Right ventricle myocardium superior (tissue), 1 donor: Measurements from ENCODE around the gene PPA1. TPM values are rescaled to one million over a fixed set of nuclear protein-coding genes. Genes with fewer than 3 reads are reported as not detected.

Experiments
- ATAC-seq: fragments of 200-7000 bp; cut with Tn5 transposase; one replicate; pipeline ENCODE4 v1.9.1; 2020; ENCODE audit warnings: mild to moderate bottlenecking; ENCODE audit not compliant: poor library complexity
- DNase-seq: peaks from one replicate; pipeline ENCODE4 v3.0.0-alpha.2; 2020
- intact Hi-C: fragments of 100-400 bp; cut with DNase I; formaldehyde crosslinking; loops from one replicate; pipeline ENCODE4 v1.11.2; 2022
- long read RNA-seq: library from polyadenylated mRNA; unstranded; transcript quantifications from one replicate; pipeline ENCODE4 v2.0.0, GENCODE V29; 2021
- total RNA-seq: library from RNA; stranded (reverse); fragmentation: NEBNext Ultra II Directional; extraction: Animal tissue kit (Norgen Biotek cat#: 25700); gene quantifications from one replicate; pipeline ENCODE4 v1.2.1, GENCODE V29; 2021
- donor health status: DM: no; HTN: yes; CAD: no; lungs with severe emphysema.

PPA1 gene
- 96.6 TPM for total RNA-seq
- long read RNA-seq, transcript PPA1-202 (11 exons, 1,295 nt) = major isoform, 129 of 133 reads
- long read RNA-seq, partial matches to known transcripts = 0 of 133 reads
- long read RNA-seq, other reads (novel, unspliced or antisense) = 4 of 133 reads

DNA sequence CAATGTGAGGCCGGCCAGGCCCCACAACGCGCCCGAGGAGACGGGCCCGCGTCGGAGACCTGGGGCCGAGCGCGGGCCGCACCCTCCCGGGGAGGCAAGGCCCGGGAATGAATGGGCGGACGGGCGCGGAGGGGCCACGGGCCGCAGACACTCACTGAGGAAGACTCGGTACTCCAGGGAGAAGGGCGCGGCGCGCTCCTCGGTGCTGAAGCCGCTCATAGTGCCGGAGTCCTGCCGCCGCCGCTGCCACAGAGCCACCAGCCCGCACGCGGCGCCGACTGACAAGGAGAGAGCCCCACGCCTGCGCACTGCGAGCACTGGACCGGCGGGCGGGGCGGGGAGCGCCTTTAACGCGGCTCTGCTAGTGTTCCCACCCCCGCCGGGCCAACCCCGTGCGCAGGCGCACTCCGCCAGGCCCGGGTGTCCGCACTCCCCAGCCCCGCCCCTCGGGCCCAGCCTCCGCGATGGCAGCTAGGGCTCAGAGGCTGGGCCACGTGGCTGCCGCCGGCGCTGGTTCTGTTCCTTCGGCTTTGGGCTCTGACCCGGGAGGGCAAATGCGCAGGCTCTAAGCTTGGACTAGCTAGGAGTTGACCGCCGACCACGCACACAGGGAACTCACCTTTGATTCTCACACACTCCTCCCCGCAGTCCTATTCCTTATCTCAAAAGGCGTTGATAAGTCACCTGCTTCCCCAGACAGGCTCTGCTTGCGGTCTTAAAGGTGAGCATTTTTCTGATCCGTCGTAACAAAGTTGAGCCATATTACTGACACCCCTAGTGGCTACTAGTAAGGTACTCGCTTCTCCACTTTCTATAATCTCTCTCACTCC, at the start of gene PPA1:
PPA1 (minus strand) TSS at position 321 of the 830 bp plus-strand sequence; CDS start at position 219, 102 bp downstream.
- intact Hi-C loops = no loop called here
- peak; percentile 100 for DNase-seq
- ATAC-seq = peak; percentile 99

DNA sequence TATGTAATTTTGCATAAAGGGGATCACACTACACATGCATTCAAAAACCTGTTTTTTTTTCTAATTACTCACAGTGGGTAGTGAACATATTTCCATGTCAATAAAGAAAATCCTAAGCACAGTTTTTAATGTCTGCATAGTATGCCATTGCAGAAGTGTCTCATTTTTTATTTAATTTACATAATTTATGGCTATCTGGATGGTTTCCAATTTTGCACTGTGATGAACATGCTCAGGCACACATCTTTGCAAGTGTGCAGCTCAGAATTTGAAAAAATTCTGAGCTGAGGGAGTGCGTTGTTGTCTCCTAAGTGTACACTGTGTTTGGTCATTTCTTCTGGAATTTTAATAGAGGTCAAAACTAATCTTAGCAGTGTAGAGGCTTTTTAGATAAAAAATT, 48.4 kb upstream of the PPA1 start:
- DNase-seq (no peak), ATAC-seq (no peak)
- intact Hi-C loops = no loop called here

DNA sequence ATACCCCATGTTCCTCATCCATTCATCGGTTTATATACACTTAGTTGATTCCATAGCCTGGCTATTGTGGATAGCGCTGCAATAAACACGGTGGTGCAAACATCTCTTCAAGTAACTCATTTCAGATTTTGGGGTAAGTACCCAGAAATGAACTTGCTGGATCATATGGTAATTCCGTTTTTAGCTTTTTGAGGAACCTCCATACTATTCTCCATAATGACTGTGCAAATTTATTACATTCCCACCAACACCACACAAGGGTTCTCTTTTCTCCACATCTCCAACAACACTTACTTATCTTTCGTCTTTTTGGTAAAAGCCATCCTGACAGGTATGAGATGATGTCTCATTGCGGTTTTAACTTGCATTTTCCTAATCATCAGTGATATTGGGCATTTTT, 46.9 kb upstream of the PPA1 start:
- no peak for DNase-seq
- ATAC-seq = no peak
- intact Hi-C loops = no loop called here

DNA sequence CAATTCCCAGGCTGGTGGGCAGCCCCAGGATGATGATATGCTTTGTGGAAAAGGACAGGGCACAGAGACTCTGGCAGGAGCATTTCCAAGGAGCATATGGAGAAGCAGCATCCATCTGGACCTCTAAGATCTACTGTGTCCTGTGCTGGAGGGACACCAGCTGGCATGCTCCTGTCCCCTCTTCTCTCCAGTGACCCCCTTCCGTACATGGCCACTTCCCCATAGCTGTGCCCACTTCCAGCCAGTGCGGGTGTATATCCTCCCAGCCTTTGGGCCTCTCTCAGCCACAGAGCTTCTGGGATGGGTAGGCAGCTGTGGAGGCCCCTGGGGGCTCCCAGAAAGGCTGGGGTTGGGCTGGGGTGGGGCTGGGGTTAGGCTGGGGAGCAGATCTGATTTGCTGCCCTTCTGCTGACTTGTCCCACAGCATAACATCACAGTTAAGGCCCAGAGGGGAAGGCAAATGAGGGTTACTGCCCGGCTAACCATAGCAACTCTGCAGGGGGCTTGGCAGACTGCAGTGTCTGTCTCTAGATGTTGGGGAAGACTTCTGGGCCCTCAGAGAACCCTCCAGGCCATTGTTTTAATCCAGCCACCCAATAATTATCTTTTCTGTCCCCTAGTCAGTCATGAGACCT, 44.3 kb upstream of the PPA1 start:
- ATAC-seq (no peak), DNase-seq (no peak)
- intact Hi-C loops = no loop called here

DNA sequence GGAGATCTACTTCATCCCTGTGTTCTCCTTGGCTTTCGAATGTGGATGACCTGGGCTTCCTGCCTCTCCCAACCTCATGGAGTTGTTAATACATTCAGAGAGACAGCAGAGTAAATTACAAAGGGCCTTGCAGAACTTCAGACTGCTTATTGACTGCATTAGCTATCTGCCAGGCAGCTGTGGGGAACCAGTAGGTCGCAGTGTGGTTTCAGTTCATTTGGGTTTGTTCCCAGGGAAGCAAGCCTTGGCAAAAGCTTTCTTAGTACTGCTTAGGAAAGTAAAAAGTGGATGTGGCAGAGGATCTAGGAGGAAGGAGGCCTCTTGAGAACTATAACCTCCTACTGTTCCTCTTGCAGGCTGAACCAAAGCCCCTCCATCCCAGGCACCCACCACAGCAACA, 41.4 kb upstream of the PPA1 start:
- ATAC-seq = peak; percentile 71
- intact Hi-C loops = no loop called here
- DNase-seq = no peak

DNA sequence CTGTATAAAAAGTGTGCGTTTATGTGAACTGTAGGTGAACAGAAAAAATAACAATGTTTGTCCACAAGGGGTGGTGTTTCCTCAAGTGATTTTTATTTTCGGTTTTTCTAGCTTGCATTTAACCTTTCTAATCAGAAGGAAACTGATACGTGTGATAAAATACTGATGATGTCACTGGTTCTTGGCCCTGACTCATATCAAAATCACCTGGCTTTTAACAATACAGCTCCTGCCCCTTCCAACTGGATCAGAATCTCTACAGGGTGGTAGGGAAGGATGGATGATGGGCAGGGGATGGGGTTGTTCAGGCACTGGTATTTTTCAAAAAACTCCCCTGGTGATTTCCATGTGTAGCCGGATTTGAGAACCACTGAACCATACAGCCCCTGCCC, 39.7 kb upstream of the PPA1 start:
- DNase-seq (no peak), ATAC-seq (peak; percentile 42)
- intact Hi-C loops = no loop called here

DNA sequence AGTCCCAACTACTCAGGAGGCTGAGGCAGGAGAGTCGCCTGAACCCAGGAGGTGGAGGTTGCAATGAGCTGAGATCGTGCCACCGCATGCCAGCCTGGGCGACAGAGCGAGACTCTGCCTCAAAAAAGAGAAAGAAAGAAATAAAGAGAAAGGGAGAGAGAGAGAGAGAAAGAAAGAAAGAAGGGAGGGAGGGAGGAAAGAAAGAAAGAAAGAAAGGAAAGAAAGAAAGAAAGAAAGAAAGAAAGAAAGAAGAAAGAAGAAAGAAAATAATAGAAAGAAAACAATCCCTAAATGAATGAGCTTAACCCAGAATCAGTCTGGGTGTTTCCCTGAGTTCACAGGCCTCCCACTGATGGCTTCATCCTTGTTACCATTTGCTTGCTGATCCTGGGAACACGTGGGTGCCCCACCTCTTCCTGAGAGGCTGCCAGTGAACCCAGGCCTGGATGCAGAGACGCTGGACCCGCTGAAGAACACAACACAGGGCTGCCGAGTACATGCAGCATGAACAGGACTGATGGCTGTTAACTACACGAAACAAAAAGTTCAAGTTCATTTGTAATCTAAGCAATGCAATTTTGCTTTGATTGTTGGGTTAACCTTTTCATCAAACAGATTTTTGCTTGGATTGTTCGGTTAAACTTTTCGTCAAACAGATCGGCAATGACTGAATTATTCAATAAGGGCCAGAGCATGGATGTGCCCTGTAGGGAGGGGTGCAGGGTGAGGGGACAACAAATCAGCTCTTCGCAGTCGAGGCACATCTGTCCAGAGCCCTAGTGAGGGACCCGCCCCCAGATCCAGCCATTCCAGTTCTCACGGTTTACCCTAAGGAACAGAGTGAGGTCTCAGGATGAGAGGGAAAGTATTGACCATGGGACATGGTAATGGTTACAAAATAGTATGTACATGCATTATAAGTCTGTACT, 39.0 kb upstream of the PPA1 start:
- peak; percentile 62 for DNase-seq

DNA sequence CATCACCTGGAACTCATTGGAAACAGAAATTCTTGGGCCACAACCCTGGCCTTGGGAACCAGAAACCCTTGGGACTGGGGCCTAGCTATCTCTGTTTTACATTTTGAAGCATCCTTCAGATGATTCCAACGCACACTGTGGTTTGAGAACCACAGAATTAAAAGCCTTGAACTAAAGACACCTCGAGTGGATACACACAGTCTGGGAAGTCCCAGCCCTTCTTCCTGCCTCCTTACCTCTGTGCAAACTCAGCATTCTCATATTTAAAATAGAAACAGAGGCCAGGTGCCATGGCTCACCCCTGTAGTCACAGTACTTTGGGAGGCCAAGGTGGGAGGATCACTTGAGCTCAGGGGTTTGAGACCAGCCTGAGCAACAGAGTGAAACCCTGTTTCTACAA, 37.7 kb upstream of the PPA1 start:
- intact Hi-C loops = no loop called here
- ATAC-seq (no peak), DNase-seq (no peak)

More for the DNA sequence above, 39.0 kb upstream of the PPA1 start:
- intact Hi-C loops = no loop called here
- ATAC-seq = peak; percentile 43

DNA sequence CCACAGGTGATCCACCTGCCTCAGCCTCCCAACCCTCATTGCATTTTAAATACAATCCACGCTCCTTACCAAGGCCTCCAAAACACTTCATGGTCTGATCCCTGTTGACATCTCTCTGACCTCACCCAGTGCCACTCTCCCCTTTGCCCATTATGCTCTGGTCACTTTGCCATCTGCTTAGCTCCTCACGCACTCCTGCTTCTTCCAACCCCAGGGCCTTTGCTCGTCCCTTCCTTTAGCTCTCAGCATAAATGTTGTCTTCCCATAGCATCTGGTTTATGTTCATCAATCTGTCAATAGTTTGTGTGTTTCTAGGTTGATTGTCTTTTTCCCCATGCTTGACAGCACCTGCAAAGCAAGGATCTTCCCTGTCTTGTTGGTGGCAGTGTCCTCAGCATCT, 36.5 kb upstream of the PPA1 start:
- intact Hi-C loops = loop anchor here (5.0 kb wide), 1 partner anchor 98 kb away; no protein-coding TSS in a partner anchor

DNA sequence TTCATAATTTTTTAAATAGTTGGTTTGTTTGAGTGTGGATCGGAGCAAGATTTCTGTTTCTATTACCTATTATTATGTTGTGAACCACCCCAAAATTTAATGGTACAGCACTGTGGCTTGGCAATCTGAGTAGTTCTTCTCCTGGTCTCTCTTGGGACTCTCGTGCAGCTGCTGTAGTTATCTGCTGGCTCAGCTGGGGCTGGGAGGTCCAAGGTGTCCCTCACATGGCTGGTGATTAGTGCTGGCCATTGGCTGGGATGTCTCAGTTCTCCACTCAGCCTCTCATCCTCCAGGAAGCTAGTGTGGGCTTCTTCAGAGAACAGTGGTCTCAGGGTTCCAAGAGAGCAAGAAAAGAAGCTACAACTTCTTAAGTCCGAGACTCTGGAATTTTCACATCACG, 35.1 kb upstream of the PPA1 start:
- no peak for DNase-seq
- intact Hi-C loops = loop anchor here (5.0 kb wide), 1 partner anchor 99 kb away; no protein-coding TSS in a partner anchor
- no peak for ATAC-seq

More for the DNA sequence above, 36.5 kb upstream of the PPA1 start:
- DNase-seq = no peak
- no peak for ATAC-seq

DNA sequence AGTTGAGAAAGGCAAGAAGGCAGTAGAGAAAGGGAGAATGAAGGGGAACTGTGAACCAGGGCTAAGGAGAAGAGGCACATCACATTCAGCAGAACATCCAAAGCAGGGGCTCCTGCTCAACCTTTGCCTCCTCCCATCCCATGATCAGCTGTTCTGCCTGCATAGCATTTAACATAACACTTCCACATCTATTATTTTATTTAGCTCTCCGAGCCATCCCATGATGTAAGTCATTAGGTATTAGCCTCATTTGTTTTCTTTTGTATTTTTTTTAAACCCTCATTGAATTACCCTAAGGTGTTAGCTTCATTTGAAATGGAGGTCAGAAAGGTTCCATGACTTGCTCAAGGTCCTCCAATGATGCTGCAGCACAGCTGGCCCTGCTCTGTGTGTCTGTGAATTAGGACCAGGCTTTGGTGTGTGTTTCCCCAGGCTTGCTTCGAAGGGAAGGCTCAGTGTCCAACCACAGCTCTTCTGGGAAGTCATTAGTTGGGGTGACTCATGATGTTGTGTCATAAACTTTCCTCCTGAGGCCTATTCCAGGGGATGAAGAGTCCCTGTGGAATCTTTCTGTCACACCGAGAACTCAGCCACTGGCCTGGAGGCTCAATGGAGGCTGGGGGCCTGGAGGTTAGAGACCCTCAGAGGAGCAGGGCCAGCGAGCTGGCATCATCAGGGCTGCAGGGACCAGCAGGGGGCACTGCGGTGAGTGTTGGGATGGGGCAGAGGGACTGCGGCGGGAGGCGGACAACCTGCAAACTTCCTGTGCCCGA, 34.1 kb upstream of the PPA1 start:
- intact Hi-C loops = loop anchor here (5.0 kb wide), 1 partner anchor 100 kb away; no protein-coding TSS in a partner anchor
- ATAC-seq (no peak), DNase-seq (no peak)

DNA sequence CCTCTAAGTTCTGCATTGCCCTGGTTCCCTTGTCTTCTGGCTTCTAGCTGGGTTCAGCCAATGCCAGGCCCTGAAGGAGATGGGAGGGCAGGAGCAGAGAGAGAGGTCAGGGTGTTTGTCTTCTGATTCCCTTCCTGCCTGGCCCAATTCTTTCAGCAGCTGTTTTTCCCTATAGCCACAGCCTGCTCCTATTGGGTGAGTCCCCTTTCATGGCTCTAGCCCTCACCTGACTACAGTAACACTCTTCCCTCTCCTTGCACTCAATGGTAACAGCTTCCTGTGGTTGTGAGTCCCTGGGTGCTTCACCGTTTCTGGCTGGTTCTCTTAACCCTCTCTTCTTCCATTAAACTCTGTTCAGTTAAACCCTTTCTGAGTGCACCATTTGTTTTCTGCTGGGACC, 33.5 kb upstream of the PPA1 start:
- intact Hi-C loops = loop anchor here (5.0 kb wide), 1 partner anchor 101 kb away; no protein-coding TSS in a partner anchor
- DNase-seq (no peak), ATAC-seq (no peak)

DNA sequence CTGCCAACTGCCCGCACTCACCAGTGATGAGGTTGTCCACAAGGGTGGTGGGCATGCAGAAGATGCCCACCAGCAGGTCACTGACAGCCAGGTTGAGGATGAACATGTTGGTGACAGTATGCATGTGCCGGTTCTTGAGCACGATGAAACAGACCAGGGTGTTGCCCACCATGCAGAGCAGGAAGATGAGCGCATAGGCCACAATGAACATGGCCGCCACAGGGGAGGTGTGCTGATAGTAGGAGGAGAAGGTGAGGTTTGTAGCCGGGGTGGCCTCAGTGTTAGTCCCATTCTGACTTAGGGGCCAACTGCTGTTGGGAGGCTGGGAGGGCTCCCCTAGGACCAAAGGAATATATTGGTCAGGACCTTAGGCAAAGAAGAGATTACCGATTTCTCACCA, 32.8 kb upstream of the PPA1 start:
- no peak for ATAC-seq
- DNase-seq = no peak
- intact Hi-C loops = loop anchor here (5.0 kb wide), 1 partner anchor 101 kb away; no protein-coding TSS in a partner anchor

DNA sequence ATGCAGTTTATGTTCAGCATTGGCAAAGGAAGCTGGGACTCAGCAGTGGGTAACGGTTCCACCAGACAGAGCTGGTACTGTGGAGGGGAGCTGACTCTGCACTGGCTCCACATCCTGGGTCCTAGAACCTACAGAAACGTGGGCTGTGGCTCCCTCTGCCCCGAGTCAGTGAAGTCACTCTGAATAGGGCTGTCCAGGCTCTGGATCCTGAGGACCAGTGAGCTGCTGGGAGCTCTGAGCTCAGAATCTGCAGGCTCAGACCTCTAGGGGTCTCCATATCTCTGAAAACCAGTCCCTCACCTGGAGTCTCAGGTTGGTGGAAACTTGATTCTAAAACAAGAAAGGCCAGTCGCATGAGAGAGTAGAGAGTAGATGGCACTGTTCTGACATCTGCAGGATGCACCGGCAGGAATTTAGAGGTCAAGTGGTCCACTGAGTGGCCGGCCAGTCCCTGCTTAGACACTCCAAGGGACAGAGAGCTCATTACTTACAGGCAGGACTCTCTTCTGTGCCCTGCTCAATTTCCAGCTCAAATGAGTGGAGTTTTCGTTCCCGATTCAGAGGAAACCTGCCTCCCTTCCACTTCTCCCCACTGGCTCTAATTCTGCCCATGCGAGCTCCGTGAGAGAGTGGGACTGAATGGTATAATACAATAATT, 31.9 kb upstream of the PPA1 start:
- ATAC-seq (peak; percentile 51), DNase-seq (no peak)
- intact Hi-C loops = loop anchor here (5.0 kb wide), 1 partner anchor 102 kb away; no protein-coding TSS in a partner anchor

DNA sequence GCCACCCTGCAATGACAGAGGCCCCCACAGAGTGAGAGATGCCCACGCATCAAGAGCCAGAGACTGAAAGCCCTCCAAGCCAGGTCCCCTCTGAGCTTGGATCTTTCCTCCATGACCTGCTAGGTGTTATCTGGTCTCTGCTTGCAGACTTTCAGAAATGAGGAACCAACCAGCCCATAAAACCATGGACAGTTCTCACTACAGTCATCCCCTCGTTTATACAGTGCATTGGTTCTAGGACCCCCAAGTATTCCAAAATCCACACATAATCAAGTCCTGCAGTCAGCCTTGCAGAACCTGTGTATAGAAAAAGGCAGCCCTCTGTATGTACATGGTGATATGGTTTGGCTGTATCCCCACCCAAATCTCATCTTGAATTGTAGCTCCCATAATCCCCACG, 27.5 kb upstream of the PPA1 start:
- intact Hi-C loops = no loop called here
- DNase-seq (no peak), ATAC-seq (no peak)

DNA sequence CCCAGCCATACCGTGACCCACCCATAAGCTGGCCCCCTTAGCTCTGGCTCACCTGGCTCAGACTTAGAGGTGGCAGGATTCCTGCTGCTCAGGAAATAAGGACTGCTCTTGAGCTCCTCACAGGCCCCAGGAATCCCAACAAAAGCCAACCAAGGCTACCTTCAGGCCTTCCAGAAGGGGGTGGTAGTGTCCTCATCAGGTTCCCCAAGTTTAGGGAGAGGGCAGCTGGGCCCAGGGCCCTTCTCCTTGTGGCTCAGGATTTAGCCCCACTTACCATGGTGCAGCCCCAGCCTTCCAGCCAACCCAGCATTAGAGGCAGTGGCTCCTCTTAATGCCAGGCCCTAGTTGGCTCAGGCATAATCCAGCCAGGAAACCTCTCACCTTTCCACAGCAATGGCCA, 27.0 kb upstream of the PPA1 start:
- ATAC-seq (no peak), DNase-seq (no peak)
- intact Hi-C loops = no loop called here

DNA sequence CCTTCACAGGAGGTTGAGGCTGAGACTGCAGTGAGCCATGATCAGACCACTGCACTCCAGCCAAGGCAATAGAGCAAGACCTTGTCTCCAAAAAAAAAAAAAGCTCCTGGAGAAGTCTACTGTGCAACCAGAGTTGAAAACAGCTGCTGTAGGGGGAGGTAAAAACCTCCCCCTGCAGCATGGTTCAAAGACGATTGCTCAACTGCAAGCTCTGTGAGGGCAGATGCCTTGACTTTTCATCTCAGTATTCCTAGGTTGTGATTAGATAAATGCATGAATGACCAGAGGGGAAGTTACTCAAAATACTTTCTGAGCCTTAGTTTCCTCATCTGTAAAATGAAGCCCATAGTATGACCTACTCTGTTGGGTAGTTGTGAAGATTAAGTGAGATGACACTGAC, 25.0 kb upstream of the PPA1 start:
- no peak for DNase-seq
- intact Hi-C loops = no loop called here
- ATAC-seq = no peak
